Osteoblast (primary cell): ENCODE measurements around the gene CNTFR. TPM values are rescaled to one million over a fixed set of nuclear protein-coding genes. Genes with fewer than 3 reads are reported as not detected.

Experiments
- DNase-seq: peaks from one replicate; pipeline ENCODE4 v3.0.0; 2011; ENCODE audit warnings: low spot score, mixed read lengths; ENCODE audit not compliant: insufficient read length; ENCODE audit errors: missing footprints
- H2AFZ ChIP-seq: 2 replicates; pipeline ENCODE4 v1.6.0; 2011; ENCODE audit warnings: mild to moderate bottlenecking, low read length
- H3K27ac ChIP-seq: 2 replicates; pipeline ENCODE4 v1.5.1; 2011; ENCODE audit warnings: mild to moderate bottlenecking, low read depth, low read length, moderate library complexity
- H3K27me3 ChIP-seq: 2 replicates; pipeline ENCODE4 v1.6.0; 2012; ENCODE audit warnings: mild to moderate bottlenecking, control low read depth, inconsistent platforms, low read length, moderate library complexity; ENCODE audit not compliant: insufficient read depth
- H3K36me3 ChIP-seq: 2 replicates; pipeline ENCODE4 v1.5.1; 2011; ENCODE audit warnings: mild to moderate bottlenecking, low read length, control low read depth, moderate library complexity; ENCODE audit not compliant: insufficient read depth
- H3K4me1 ChIP-seq: 2 replicates; pipeline ENCODE4 v1.5.1; 2011; ENCODE audit warnings: mild to moderate bottlenecking, low read length, control low read depth, moderate library complexity; ENCODE audit not compliant: insufficient read depth
- H3K4me2 ChIP-seq: 2 replicates; pipeline ENCODE4 v1.6.0; 2011; ENCODE audit warnings: mild to moderate bottlenecking, low read length; ENCODE audit not compliant: insufficient read depth
- H3K4me3 ChIP-seq: fragments of 200-600 bp; sonication (generic); 3 replicates; pipeline ENCODE4 v1.5.1; 2012; ENCODE audit warnings: mild to moderate bottlenecking, low read length, inconsistent platforms; ENCODE audit not compliant: insufficient read depth
- H3K79me2 ChIP-seq: 2 replicates; pipeline ENCODE4 v1.6.0; 2012; ENCODE audit warnings: mild to moderate bottlenecking, low read length, control low read depth, inconsistent platforms; ENCODE audit not compliant: insufficient read depth
- H3K9me3 ChIP-seq: 2 replicates; pipeline ENCODE4 v1.5.1; 2011; ENCODE audit warnings: low read depth, low read length, control low read depth
- H4K20me1 ChIP-seq: 2 replicates; pipeline ENCODE4 v1.6.0; 2012; ENCODE audit warnings: mild to moderate bottlenecking, low read length, control low read depth; ENCODE audit not compliant: insufficient read depth
- CTCF ChIP-seq: IDR thresholded peaks from 2 replicates; pipeline ENCODE4 v1.5.1; 2011; ENCODE audit warnings: mild to moderate bottlenecking, low read depth, low read length, moderate library complexity; ENCODE audit errors: extremely low read depth
- total RNA-seq: library from RNA; depleted of rRNA; stranded (reverse); fragments of >200 nt; gene quantifications from 2 replicates; pipeline ENCODE4 v1.2.3, GENCODE V29; 2012

The CNTFR gene
- total RNA-seq, 1 donor: not detected

- Histone ChIP-seq H3K27ac (no peak overlapping the region), H3K27me3 (peaks cover 23% of the 10 kb centered on the region), H3K36me3 (no peaks in the 10 kb centered on the region), H3K4me2 (no peak overlapping the region), H2AFZ (no peak overlapping the region), H4K20me1 (no peaks in the 10 kb centered on the region), H3K9me3 (no peaks in the 10 kb centered on the region), H3K4me3 (no peak overlapping the region), H3K79me2 (no peaks in the 10 kb centered on the region), H3K4me1 (peaks cover 4% of the 10 kb centered on the region)
- TF ChIP-seq CTCF: no peak
- no peak for DNase-seq
Observed at GRCh38 chr9:34515959-34516358, 73.6 kb downstream of the CNTFR start.

DNA sequence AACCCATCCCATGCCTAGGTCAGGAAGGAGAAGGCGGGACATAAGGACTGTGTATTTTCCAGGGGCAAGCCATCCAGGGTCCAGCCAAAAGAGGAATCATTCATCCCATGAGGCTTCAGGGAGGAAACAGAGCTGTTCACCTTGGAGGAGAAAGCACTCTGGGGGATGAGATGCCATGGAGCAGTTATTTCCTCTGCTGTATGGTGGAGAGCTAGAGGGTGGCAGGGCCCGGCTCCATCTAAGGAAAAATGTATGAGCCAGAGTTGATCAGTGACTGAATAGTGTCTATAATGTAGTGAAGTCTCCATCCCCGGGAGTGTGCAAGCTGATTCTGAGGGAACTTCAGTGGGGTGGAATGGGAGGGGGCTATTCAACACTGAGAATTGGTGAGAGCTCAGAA lies 74.7 kb downstream of the CNTFR start:
- Histone ChIP-seq H3K4me1 (peaks cover 4% of the 10 kb centered on the region), H2AFZ (no peak overlapping the region), H3K27ac (no peak overlapping the region), H3K4me3 (no peak overlapping the region), H3K4me2 (no peak overlapping the region), H3K79me2 (no peaks in the 10 kb centered on the region), H4K20me1 (no peaks in the 10 kb centered on the region), H3K27me3 (peaks cover 18% of the 10 kb centered on the region), H3K9me3 (no peaks in the 10 kb centered on the region), H3K36me3 (no peaks in the 10 kb centered on the region)
- no peak for TF ChIP-seq CTCF
- peak; percentile 62 for DNase-seq

DNA sequence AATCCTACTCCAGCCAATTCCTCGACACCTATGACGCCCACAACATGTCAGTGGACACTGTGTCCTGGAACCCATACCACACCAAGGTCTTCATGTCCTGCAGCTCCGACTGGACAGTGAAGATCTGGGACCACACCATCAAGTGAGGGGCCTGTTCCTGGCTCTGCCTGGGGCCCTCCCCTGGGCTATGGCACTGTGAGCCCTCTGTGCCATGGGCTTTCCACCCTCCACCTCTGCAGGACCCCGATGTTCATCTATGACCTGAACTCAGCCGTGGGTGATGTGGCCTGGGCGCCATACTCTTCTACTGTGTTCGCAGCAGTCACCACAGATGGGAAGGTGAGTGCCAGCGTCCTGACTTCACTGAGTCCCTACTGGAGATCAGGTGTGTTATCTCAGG lies 75.1 kb downstream of the CNTFR start:
- Histone ChIP-seq H3K27ac (no peak overlapping the region), H3K4me3 (no peak overlapping the region), H2AFZ (no peak overlapping the region), H3K4me2 (no peak overlapping the region), H3K79me2 (no peaks in the 10 kb centered on the region), H3K36me3 (no peaks in the 10 kb centered on the region), H4K20me1 (no peaks in the 10 kb centered on the region), H3K4me1 (peaks cover 4% of the 10 kb centered on the region), H3K27me3 (peaks cover 15% of the 10 kb centered on the region), H3K9me3 (no peaks in the 10 kb centered on the region)
- no peak for DNase-seq
- no peak for TF ChIP-seq CTCF

DNA sequence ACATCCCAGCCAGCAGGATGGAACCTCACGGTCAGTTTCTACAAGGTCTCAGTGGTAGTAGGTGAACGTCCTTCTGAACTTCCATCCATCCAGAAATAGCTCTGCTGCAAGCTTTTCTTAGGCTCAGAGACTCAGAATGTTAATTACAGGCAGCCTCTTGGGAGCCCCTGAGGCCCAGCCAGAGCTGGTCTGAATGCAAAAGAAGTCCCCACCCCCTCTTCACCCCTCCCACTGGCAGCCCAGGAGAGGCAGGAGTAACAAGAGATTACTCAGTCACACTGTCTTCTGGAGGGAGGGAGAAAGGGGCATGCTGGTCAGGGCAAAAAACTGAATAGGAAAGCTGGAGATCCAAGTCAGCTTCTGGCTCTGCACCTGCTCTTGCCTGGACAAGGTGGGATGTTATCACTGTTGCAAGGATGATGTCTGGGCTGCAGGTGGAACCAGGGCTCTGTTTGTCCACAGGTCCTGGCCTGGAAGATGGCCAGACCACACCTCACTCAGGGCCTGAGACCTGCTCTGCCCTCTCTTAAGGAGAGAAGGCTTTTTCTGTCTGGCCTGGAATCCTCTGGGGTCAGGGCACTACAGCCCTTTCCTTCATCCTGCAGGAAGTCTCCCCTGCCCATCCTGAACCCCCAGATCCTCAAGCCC lies 75.8 kb downstream of the CNTFR start:
- DNase-seq: peak; percentile 90
- no peak overlapping the region for H3K4me3 ChIP-seq
- H3K79me2 ChIP-seq: no peaks in the 10 kb centered on the region
- H3K27ac ChIP-seq: no peak overlapping the region
- H2AFZ ChIP-seq: no peak overlapping the region
- no peak for TF ChIP-seq CTCF
- H3K4me1 ChIP-seq: peaks cover 4% of the 10 kb centered on the region
- H3K27me3 ChIP-seq: peaks cover 10% of the 10 kb centered on the region
- no peaks in the 10 kb centered on the region for H3K9me3 ChIP-seq
- H3K36me3 ChIP-seq: no peaks in the 10 kb centered on the region
- H4K20me1 ChIP-seq: no peaks in the 10 kb centered on the region
- no peak overlapping the region for H3K4me2 ChIP-seq
